Transverse colon (tissue), 4 donors: ENCODE measurements around the gene HCK. TPM values are rescaled to one million over a fixed set of nuclear protein-coding genes. Genes with fewer than 3 reads are reported as not detected.

Experiments
- DNase-seq: peaks from one replicate; pipeline ENCODE4 v3.0.0-alpha.2; 2019
- H3K27ac ChIP-seq, 4 donors: fragments of 200-600 bp; sonication (generic); 2 replicates each; pipeline ENCODE4 v1.5.1; 2016 to 2018; ENCODE audit warnings: inconsistent platforms in 4 of 4
- H3K27me3 ChIP-seq: fragments of 200-600 bp; sonication (generic); 2 replicates; pipeline ENCODE4 v1.5.1; 2017; ENCODE audit warnings: inconsistent platforms
- H3K36me3 ChIP-seq, 4 donors: fragments of 200-600 bp; sonication (generic); 2 replicates each; pipeline ENCODE4 v1.5.1; 2017 to 2019; ENCODE audit warnings: inconsistent platforms in 4 of 4
- H3K4me1 ChIP-seq, 4 donors: fragments of 200-600 bp; sonication (generic); 2 replicates each; pipeline ENCODE4 v1.5.1; 2017 to 2020; ENCODE audit warnings: inconsistent platforms in 4 of 4
- H3K4me3 ChIP-seq, 4 donors: fragments of 200-600 bp; sonication (generic); 1 replicate in 1 of 4; 2 replicates in 3 of 4; pipeline versions ENCODE4 v1.5.1 to v1.6.1; 2017 to 2019; ENCODE audit warnings: inconsistent platforms in 4 of 4
- H3K9me3 ChIP-seq, 2 donors: fragments of 200-600 bp; sonication (generic); 2 replicates each; pipeline ENCODE4 v1.5.1; 2017 to 2019; ENCODE audit warnings: inconsistent platforms in 2 of 2
- EP300 ChIP-seq: sonication (generic); formaldehyde crosslinking; IDR thresholded peaks from one replicate; pipeline ENCODE4 v1.6.1; 2017; ENCODE audit warnings: antibody characterized with exemption, low read depth
- POLR2A ChIP-seq: fragments of 450-650 bp; IDR thresholded peaks from one replicate; pipeline ENCODE4 v1.6.1; 2016; ENCODE audit warnings: antibody characterized with exemption, mild to moderate bottlenecking, moderate library complexity
- POLR2AphosphoS5 ChIP-seq, 3 donors: sonication (generic); formaldehyde crosslinking; IDR thresholded peaks; one replicate each; pipeline ENCODE4 v1.6.1; 2016; ENCODE audit warnings: antibody characterized with exemption in 3 of 3
- WGBS, 2 donors: methylation state at CpG; one replicate each; pipeline ENCODE4 v1.1.5; 2018; ENCODE audit warnings: low coverage in 1 of 2; 5-methylcytosine and 5-hydroxymethylcytosine counted together
- in situ Hi-C, 4 donors: fragments of 200-750 bp; cut with MboI; loops; one replicate each; pipeline versions ENCODE4 v1.15.0 to v1.15.1; 2017; ENCODE audit warnings: low sequenced_read_pairs in 3 of 4, low pct_ligation_motif_present in 1 of 4, low pct_unique_long_range_greater_than_20kb in 1 of 4
- intact Hi-C: fragments of 100-400 bp; cut with DNase I; formaldehyde crosslinking; loops from one replicate; pipeline ENCODE4 v1.15.1; 2023; ENCODE audit warnings: low total_unique reads
- total RNA-seq, 4 donors: library from RNA; depleted of rRNA; stranded (reverse); fragments of >200 nt; gene quantifications; one replicate each; pipeline ENCODE4 v1.1.0, GENCODE V29; 2016
- TF ChIP-seq, protein P1 (sequence below), 5 experiments: fragments of 200-600 bp in 3 of 5; fragments of 450-650 bp in 2 of 5; sonication (generic) in 3 of 5; IDR thresholded peaks; 1 replicate in 2 of 5; 2 replicates in 3 of 5; pipeline ENCODE4 v1.5.1; 2016 to 2017; ENCODE audit warnings: antibody characterized with exemption in 5 of 5, inconsistent platforms in 3 of 5, mild to moderate bottlenecking in 2 of 5, moderate library complexity in 1 of 5

The HCK gene
- total RNA-seq, 4 donors from 2014 or later = 9.7 to 22.7 (median 11.7) TPM

DNA sequence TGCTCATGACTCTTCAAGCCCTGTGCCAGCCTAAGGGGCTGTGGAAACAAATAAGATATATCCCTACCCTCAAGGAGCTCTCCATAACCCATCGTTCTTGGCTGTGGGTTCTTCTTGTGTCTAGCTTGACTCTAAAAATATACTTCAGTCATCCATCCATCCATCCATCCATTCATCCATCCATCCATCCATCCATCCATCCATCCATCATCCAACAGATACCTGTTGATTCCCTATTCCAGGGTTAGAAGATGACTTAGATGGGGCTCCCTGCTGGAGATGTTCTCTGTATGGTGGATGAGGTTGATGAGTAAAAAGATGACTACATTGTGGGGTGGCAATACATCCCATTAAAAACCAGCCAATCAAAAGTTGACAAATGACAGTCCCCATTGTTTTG, 23.5 kb downstream of the HCK start:
- TF ChIP-seq POLR2AphosphoS5 (IDR thresholded peaks at IDR 0.05) (no peak), POLR2A (no peak), EP300 (no peak)
- TF ChIP-seq, protein P1, sequence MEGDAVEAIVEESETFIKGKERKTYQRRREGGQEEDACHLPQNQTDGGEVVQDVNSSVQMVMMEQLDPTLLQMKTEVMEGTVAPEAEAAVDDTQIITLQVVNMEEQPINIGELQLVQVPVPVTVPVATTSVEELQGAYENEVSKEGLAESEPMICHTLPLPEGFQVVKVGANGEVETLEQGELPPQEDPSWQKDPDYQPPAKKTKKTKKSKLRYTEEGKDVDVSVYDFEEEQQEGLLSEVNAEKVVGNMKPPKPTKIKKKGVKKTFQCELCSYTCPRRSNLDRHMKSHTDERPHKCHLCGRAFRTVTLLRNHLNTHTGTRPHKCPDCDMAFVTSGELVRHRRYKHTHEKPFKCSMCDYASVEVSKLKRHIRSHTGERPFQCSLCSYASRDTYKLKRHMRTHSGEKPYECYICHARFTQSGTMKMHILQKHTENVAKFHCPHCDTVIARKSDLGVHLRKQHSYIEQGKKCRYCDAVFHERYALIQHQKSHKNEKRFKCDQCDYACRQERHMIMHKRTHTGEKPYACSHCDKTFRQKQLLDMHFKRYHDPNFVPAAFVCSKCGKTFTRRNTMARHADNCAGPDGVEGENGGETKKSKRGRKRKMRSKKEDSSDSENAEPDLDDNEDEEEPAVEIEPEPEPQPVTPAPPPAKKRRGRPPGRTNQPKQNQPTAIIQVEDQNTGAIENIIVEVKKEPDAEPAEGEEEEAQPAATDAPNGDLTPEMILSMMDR (IDR thresholded peaks at IDR 0.05) = no peak
- in situ Hi-C loops (no loop called here), intact Hi-C loops (no loop called here)
- Histone ChIP-seq H3K4me3 (no peak overlapping the region), H3K36me3 (no peaks in the 10 kb centered on the region), H3K27ac (no peak overlapping the region), H3K9me3 (no peaks in the 10 kb centered on the region), H3K27me3 (peaks cover 11% of the 10 kb centered on the region), H3K4me1 (no peaks in the 10 kb centered on the region)
- 88 to 100% methylated on average over 1 of the region's 1 CpG for WGBS, 2 donors
- DNase-seq = no peak

DNA sequence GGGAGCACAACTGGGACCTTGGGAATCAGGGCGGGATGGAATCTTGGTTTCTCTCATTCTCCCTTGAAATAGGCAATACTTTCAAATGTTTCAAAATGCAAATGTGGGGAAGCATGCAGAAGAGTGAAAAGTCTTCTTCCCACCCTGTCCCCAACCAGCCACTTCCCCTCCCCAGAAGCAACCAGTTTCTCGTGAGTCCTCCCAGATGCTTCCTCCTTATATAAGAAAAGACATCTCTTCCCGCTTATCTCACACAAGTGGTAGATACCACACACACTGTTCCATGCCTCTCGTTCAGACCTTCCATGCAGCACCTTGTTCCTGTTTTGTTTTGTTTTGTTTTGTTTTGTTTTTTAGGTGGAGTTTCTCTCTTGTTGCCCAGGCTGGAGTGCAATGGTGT, 25.1 kb downstream of the HCK start:
- Histone ChIP-seq H3K4me1 (no peaks in the 10 kb centered on the region), H3K27me3 (peaks cover 19% of the 10 kb centered on the region), H3K9me3 (no peaks in the 10 kb centered on the region), H3K36me3 (no peaks in the 10 kb centered on the region), H3K27ac (no peak overlapping the region), H3K4me3 (no peak overlapping the region)
- in situ Hi-C loops (no loop called here), intact Hi-C loops (no loop called here)
- no peak for DNase-seq
- TF ChIP-seq POLR2AphosphoS5 (IDR thresholded peaks at IDR 0.05) (no peak), EP300 (no peak), POLR2A (no peak)
- TF ChIP-seq, protein P1 (IDR thresholded peaks at IDR 0.05) = no peak
- 64% methylated on average over 3 to 4 of the region's 4 CpGs for WGBS, 2 donors

DNA sequence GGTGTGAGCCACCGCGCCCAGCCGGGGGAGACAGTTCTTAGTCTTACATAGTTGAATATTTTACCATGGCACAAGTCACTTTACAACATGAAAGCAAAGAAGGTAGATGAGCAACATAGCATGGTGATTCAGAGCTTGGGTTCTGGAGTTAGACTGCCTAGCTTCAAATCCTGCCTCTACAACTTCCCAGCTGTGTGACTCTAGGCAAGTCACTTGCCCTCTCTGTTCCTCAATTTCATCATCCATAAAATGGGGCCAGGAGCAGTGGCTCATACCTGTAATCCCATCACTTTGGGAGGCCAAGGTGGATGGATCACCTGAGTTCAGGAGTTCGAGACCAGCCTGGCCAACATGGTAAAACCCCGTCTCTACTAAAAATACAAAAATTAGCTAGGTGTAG, 26.3 kb downstream of the HCK start:
- DNase-seq = no peak
- H3K27ac ChIP-seq = no peak overlapping the region
- intact Hi-C loops = no loop called here
- H3K36me3 ChIP-seq = no peaks in the 10 kb centered on the region
- 99 to 100% methylated on average over 1 to 5 of the region's 5 CpGs for WGBS, 2 donors
- no peaks in the 10 kb centered on the region for H3K9me3 ChIP-seq
- no peaks in the 10 kb centered on the region for H3K4me1 ChIP-seq
- in situ Hi-C loops = no loop called here
- TF ChIP-seq, protein P1 (IDR thresholded peaks at IDR 0.05) = no peak
- no peak for TF ChIP-seq POLR2AphosphoS5 (IDR thresholded peaks at IDR 0.05)
- TF ChIP-seq EP300 = no peak
- TF ChIP-seq POLR2A = no peak
- no peak overlapping the region for H3K4me3 ChIP-seq
- peaks cover 19% of the 10 kb centered on the region for H3K27me3 ChIP-seq

DNA sequence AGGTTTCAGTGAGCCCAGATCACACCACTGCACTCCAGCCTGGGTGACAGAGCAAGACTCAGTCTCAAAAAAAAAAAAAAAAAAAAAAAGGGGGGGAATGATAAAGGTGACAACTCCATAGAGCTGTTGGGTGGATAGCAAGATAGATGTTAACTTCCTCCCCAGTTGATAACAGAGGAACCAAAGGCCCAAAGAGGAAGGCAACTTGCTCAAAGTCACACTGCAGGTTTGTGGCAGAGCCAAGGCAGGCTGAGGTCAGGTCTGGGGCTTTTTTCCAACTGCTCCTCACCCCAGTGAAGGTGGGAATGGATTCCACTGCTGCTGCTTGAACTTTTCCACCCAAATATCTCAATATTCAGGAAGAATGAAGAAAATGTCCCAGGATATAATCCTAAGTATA, 26.7 kb downstream of the HCK start:
- Histone ChIP-seq H3K4me3 (no peak overlapping the region), H3K27me3 (peaks cover 19% of the 10 kb centered on the region), H3K4me1 (no peaks in the 10 kb centered on the region), H3K9me3 (no peaks in the 10 kb centered on the region), H3K36me3 (no peaks in the 10 kb centered on the region), H3K27ac (no peak overlapping the region)
- DNase-seq = no peak
- in situ Hi-C loops = no loop called here
- intact Hi-C loops = no loop called here
- no peak for TF ChIP-seq POLR2AphosphoS5 (IDR thresholded peaks at IDR 0.05)
- no peak for TF ChIP-seq POLR2A
- TF ChIP-seq EP300 = no peak
- TF ChIP-seq, protein P1 (IDR thresholded peaks at IDR 0.05) = no peak
